Measurements from ENCODE around the gene TP53RK.
"Not testable (repeated sequence)": the region's sequence is repeated elsewhere in the genome, so short reads cannot be mapped to it uniquely, and the experiment has no call there.

Gene TP53RK

DNA sequence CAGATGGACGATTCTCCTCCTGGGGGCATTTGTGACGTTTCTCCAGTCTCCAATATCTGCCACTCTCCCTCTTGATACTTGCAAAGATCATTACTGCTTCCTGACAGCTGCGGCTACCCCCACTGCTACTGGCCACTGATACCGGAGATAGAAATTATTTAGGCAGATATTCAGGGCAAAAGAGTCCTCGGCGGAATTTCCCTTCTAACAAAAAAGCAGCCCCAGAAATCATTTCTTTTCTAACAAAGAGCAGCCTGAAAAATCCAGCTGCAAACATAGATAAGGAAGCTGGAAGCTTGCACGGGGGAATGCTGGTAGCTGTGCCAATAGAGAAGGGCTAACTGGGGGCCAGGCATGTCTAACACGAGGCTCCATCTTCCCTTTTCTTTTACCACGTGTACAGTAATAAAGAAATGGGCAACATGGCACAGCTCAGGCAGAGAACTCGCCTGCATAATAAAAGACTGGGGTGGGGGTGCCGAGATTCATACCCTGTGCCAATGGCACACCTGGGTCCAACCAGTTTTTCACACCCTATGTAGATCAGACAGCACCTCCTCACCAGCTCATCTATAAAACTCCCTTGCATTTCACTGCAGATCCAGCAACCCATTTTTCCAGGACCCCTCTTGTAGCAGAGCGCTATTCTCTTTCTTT lies 6.1 kb downstream of the TP53RK start:
- no peak for DNase-seq (ENCODE audit: low read depth)

- DNase-seq (ENCODE audit: low read depth), result no peak
These were observed 7.0 kb downstream of the TP53RK start for GRCh38 chr20:46682063-46682821.

- no peak for DNase-seq (ENCODE audit: low read depth)
These were observed 8.0 kb downstream of the TP53RK start for GRCh38 chr20:46681032-46681854.

- no peak for DNase-seq (ENCODE audit: low read depth)
These were observed 8.6 kb downstream of the TP53RK start for GRCh38 chr20:46680684-46681031.

- no peak for DNase-seq (ENCODE audit: low read depth)
These were observed 10.7 kb downstream of the TP53RK start for GRCh38 chr20:46678516-46678915.

- DNase-seq (ENCODE audit: low read depth), result no peak
These were observed 11.6 kb downstream of the TP53RK start for GRCh38 chr20:46677608-46678007.

DNA sequence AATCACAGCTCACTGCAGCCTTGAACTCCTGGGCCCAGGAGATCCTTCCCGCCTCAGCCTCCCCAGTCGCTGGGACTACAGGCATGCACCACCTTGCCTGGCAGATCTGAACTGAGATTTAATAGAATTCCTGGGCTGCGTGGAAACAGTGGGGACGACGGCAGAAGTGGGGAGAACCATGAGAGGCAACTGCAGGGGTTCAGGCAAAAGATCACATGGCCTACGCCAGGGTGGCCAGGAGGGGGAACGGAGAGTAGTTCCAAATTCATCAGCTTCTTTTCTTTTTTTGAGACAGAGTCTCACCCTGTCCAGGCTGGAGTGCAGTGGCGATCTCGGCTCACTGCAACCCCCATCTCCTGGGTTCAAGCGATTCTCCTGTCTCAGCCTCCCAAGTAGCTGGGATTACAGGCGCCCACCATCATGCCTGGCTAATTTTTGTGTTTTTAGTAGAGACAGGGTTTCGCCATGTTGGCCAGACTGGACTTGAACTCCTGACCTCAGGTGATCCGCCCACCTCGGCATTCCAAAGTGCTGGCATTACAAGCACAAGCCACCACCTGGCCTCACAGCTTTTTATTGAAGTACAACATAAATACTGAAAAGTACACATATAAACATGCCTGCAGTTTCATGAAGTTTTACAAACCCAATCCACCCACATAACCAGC lies 12.5 kb downstream of the TP53RK start:
- DNase-seq (ENCODE audit: low read depth), result not testable (repeated sequence)

GRCh38 chr20:46674253-46675083 lies 14.8 kb downstream of the TP53RK start:
- DNase-seq (ENCODE audit: low read depth), result no peak

DNA sequence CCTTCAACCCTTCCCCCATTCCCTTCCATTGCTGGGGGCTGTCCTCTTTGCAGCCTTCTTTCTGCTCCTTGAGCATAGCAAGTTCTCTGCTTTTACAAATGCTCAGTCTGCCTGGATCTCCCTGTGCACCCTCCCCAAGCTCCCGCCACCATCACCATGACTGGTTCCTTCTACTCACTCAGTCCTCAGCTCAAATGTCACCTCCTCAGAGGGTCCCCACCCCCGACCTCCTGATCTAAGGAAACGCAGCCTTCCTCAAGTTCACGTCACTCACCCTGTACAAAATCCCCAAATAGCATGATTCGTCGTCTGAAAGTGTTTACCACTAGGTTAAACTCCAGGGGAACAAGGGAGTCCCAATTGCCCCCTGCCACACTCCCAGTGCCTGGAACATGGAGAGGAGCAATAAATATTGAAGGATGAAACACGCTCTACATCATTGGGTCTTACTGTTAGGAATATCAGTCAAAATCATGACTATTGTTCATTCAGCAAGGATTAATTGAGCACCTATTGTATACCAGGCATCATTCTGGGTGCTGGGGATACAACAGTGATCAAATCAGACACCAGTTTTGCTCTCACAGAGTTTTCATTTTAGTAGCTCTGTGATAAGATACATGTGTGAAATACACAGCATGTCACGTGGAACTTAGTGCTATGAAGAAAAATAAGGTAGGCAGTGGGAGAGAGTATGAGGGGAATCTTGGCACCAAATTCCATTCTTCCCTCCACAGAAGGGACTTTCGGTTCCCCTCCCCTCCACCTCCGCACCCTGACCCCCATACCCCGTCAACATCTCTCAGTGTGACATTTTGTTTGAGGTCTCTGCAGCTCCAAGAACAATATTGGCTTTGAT lies 15.6 kb downstream of the TP53RK start:
- DNase-seq (ENCODE audit: low read depth), result no peak

GRCh38 chr20:46672543-46673148 lies 16.6 kb downstream of the TP53RK start:
- DNase-seq (ENCODE audit: low read depth), result no peak

- DNase-seq (ENCODE audit: low read depth), result no peak
These were observed 17.2 kb downstream of the TP53RK start for GRCh38 chr20:46671866-46672542.

DNA sequence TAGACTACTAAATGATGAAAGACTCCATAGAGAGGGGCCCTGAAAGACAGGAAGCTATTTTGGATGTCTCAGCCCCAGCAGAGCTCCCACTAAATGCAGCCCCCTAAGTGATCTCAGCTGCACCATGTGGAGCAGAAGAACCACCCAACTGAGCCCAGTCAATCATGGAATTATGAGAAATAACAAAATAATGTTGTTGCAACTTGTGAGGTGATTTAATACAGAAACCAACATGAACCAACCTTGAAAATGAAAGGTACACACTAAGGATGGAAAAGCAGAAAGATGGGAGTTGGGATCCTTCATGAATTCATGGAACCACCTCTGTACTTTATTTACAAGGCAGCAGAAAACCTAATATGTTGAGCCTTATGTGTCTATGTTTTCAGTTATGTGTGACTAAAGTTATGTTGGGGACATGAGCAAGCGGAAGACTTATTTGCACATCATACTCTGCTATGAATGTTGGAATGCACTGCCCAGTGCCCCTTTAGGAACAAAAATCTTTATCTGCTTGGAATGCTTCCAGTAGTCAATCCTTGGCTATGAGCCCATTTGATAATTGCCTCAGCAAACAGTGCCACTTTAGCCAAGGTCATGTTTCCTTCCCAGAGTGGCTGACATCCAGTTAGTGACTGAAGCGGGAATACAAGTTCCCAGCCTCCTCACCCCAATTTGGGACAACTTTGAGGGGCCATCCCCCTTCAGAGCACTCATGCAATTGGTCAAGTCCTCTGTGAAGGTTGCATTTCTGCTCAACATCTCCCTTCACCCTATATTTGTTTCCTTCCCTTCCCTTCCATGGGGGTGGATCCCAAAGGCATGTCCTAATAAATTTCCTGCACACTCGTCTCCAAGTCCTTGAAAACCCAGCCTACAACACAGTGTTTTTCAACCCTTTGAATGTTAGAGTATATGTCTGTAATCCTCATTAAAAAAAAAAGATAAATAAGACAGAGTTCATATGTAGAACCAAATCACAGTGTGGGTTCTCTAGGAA lies 18.4 kb downstream of the TP53RK start:
- DNase-seq (ENCODE audit: low read depth), result no peak

GRCh38 chr20:46670228-46670584 lies 19.0 kb downstream of the TP53RK start:
- DNase-seq (ENCODE audit: low read depth), result no peak

DNA sequence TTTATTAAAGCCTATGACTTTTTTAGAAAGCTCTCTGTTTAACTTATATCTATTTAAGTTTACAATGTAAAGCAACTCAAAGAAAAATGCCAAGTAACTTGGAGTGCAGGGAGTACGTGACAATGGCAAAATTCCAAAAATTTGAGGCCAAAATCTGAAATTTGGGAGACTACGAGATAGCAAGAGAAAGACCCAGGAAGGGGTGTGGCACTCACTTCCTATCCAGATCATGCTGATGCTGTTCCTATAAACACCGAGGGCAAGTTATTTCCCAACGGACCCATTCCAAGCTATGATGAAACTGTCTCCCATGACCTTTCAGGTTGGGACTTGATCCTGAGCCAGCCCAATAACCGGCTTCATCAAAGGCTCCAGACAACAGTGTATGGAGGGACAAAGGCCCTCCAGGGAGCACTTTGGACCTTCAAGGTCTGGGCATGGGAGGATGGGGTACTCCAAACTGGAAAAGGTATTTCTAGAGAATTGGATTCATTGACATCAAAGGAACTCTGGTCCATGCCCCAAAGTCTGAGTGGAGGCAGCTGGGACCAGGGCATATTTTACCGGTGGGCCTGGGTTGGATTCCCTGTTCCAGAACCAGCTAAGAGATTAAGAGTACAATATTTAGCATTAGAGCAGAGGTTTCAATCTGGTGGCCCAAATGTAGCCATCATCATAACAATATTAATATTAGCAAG lies 22.3 kb downstream of the TP53RK start:
- no peak for DNase-seq (ENCODE audit: low read depth)

DNA sequence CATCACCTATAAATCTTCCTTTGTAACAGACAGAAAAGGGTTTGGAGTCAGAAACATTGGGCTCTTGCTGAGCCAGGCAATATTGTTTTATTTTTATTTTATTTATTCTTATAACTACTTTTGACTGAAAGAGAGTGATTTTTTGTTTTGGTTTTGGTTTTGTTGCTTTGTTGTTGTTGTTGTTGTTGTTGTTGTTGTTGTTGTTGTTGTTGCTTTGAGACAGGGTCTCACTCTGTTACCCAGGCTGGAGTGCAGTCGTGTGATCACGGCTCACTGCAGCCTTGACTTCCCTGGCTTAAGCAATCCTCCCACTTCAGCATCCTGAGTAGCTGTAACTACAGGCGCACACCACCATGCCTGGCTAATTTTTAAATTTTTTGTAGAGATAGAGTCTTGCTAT lies 22.9 kb downstream of the TP53RK start:
- DNase-seq (ENCODE audit: low read depth), result no peak

DNA sequence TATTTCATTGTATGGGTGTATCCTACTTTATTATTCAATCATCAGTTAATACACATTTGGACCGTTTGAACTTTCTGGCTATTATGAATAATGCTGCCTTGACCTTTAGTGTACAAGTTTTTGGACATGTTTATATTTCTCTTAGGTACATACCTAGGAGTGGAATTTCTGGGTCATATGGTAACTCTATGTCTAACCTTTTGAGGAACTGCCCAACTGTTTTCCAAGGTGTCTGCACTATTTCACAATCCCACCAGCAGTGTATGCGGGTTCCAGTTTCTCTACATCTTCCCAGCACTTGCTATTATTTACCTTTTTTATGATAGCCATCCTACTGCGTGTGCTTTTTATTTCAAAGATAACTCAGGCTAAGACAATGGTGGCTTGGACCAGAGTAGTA lies 23.6 kb downstream of the TP53RK start:
- DNase-seq (ENCODE audit: low read depth), result no peak

DNA sequence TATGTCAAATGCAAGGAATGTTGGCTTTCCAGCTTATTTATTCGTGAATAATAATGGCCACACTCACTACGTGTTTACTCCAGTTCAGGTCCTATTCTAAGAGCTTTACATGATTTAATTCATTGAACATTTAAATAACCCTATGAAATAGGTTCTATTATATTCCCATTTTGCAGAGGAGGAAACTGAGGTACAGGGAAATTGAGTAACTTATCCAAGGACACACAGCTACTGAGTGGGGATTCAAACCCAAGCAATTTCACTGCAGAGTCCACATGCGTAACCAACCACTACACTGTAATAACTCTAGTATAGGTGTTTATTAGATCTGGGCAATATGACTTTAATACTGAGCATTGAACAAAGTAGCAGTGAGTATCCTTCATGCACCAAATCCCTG lies 25.7 kb downstream of the TP53RK start:
- DNase-seq (ENCODE audit: low read depth), result no peak

- DNase-seq (ENCODE audit: low read depth), result no peak
These were observed 27.6 kb downstream of the TP53RK start for GRCh38 chr20:46661659-46662058.
